ENCODE results near the gene CNTNAP5.

Gene CNTNAP5

GRCh38 chr2:124883595-124883994 lies 858.5 kb downstream of the CNTNAP5 start:
- DNase-seq (ENCODE audit: low read depth, low spot score): no peak

GRCh38 chr2:124884315-124884714 lies 859.2 kb downstream of the CNTNAP5 start:
- DNase-seq (ENCODE audit: low read depth, low spot score): no peak

GRCh38 chr2:124886216-124886615 lies 861.1 kb downstream of the CNTNAP5 start:
- DNase-seq (ENCODE audit: low read depth, low spot score): no peak

GRCh38 chr2:124887466-124887865 lies 862.4 kb downstream of the CNTNAP5 start:
- no peak for DNase-seq (ENCODE audit: low read depth, low spot score)

- no peak for DNase-seq (ENCODE audit: low read depth, low spot score)
Observed at GRCh38 chr2:124888431-124888830, 863.3 kb downstream of the CNTNAP5 start.

- DNase-seq (ENCODE audit: low read depth, low spot score): no peak
Observed at GRCh38 chr2:124894199-124894598, 869.1 kb downstream of the CNTNAP5 start.

- no peak for DNase-seq (ENCODE audit: low read depth, low spot score)
Observed at GRCh38 chr2:124898827-124899226, 873.7 kb downstream of the CNTNAP5 start.

- no peak for DNase-seq (ENCODE audit: low read depth, low spot score)
Observed at GRCh38 chr2:124908411-124908810, 883.3 kb downstream of the CNTNAP5 start.

GRCh38 chr2:124911560-124911959 lies 886.5 kb downstream of the CNTNAP5 start:
- no peak for DNase-seq (ENCODE audit: low read depth, low spot score)

GRCh38 chr2:124913868-124914267 lies 888.8 kb downstream of the CNTNAP5 start:
- DNase-seq (ENCODE audit: low read depth, low spot score): no peak

- no peak for DNase-seq (ENCODE audit: low read depth, low spot score)
Observed at GRCh38 chr2:124915567-124915966, 890.5 kb downstream of the CNTNAP5 start.

GRCh38 chr2:124919296-124919695 lies 894.2 kb downstream of the CNTNAP5 start:
- no peak for DNase-seq (ENCODE audit: low read depth, low spot score)

- DNase-seq (ENCODE audit: low read depth, low spot score): no peak
Observed at GRCh38 chr2:124920448-124920847, 895.4 kb downstream of the CNTNAP5 start.

- DNase-seq (ENCODE audit: low read depth, low spot score): no peak
Observed at GRCh38 chr2:124921191-124921590, 896.1 kb downstream of the CNTNAP5 start.

GRCh38 chr2:124923097-124923496 lies 898.0 kb downstream of the CNTNAP5 start:
- DNase-seq (ENCODE audit: low read depth, low spot score): no peak

GRCh38 chr2:124933883-124934282 lies 908.8 kb downstream of the CNTNAP5 start:
- no peak for DNase-seq (ENCODE audit: low read depth, low spot score)

GRCh38 chr2:124953921-124954320 lies 928.8 kb downstream of the CNTNAP5 start:
- DNase-seq (ENCODE audit: low read depth, low spot score): no peak

GRCh38 chr2:124959581-124959980 lies 934.5 kb downstream of the CNTNAP5 start:
- DNase-seq (ENCODE audit: low read depth, low spot score): no peak

GRCh38 chr2:124961132-124961531 lies 936.0 kb downstream of the CNTNAP5 start:
- no peak for DNase-seq (ENCODE audit: low read depth, low spot score)

Measured in activated CD4-positive, CD25-positive, alpha-beta regulatory T cell treated with anti-CD3 and anti-CD28 coated beads, Interleukin-2, amount 50 U/mL, for 16 hours (primary cell).